ENCODE measurements around the gene PBX2. TPM values are rescaled to one million over a fixed set of nuclear protein-coding genes. Genes with fewer than 3 reads are reported as not detected.

Gene PBX2
- total RNA-seq, 1 experiment from 2014 or later: 130 TPM

DNA sequence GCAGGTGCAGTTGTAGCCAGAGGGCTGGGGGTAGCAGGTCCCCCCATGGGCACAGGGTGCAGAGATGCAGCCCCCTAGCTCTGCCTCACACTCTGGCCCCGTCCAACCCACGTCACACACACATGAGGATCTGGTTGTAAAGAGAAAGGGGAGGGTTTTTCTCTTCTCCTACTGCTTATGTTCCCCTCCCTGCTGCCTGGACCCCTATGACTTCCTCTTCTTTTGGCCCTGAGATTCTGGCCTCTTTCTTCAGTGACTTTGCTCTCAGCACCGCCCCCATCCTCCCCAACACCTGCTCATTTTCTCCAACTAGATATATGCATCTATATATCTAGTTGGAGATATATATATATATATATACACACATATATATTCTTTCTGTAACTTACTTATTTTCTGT lies 24.1 kb upstream of the PBX2 start:
- Mint-ChIP-seq H3K36me3 (no peaks in the 10 kb centered on the region), H3K4me1 (no peaks in the 10 kb centered on the region), H3K27ac (no peak overlapping the region), H3K27me3 (ENCODE audit: low read depth) (peaks cover 3% of the 10 kb centered on the region; the same call in 1 of the 2 replicates), H3K9me3 (no peaks in the 10 kb centered on the region), H3K4me3 (no peak overlapping the region)
- ChIA-PET CTCF (no interaction called here), POLR2A (no interaction called here)
- TF ChIP-seq SMAD3 (CRISPR knock-in tag; IDR thresholded peaks at IDR 0.05; ENCODE audit: borderline replicate concordance) (no peak), ATF1 (CRISPR knock-in tag; IDR thresholded peaks at IDR 0.05) (no peak), KAT7 (CRISPR knock-in tag; IDR thresholded peaks at IDR 0.05; ENCODE audit: borderline replicate concordance) (no peak), CBFB (CRISPR knock-in tag; IDR thresholded peaks at IDR 0.05; ENCODE audit: low read depth) (no peak)
- TF ChIP-seq, protein P1, sequence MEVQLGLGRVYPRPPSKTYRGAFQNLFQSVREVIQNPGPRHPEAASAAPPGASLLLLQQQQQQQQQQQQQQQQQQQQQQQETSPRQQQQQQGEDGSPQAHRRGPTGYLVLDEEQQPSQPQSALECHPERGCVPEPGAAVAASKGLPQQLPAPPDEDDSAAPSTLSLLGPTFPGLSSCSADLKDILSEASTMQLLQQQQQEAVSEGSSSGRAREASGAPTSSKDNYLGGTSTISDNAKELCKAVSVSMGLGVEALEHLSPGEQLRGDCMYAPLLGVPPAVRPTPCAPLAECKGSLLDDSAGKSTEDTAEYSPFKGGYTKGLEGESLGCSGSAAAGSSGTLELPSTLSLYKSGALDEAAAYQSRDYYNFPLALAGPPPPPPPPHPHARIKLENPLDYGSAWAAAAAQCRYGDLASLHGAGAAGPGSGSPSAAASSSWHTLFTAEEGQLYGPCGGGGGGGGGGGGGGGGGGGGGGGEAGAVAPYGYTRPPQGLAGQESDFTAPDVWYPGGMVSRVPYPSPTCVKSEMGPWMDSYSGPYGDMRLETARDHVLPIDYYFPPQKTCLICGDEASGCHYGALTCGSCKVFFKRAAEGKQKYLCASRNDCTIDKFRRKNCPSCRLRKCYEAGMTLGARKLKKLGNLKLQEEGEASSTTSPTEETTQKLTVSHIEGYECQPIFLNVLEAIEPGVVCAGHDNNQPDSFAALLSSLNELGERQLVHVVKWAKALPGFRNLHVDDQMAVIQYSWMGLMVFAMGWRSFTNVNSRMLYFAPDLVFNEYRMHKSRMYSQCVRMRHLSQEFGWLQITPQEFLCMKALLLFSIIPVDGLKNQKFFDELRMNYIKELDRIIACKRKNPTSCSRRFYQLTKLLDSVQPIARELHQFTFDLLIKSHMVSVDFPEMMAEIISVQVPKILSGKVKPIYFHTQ (CRISPR knock-in tag; IDR thresholded peaks at IDR 0.05): no peak
- TF ChIP-seq, protein P2, sequence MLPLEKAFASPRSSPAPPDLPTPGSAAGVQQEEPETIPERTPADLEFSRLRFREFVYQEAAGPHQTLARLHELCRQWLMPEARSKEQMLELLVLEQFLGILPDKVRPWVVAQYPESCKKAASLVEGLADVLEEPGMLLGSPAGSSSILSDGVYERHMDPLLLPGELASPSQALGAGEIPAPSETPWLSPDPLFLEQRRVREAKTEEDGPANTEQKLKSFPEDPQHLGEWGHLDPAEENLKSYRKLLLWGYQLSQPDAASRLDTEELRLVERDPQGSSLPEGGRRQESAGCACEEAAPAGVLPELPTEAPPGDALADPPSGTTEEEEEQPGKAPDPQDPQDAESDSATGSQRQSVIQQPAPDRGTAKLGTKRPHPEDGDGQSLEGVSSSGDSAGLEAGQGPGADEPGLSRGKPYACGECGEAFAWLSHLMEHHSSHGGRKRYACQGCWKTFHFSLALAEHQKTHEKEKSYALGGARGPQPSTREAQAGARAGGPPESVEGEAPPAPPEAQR (CRISPR knock-in tag; IDR thresholded peaks at IDR 0.05): no peak
- TF ChIP-seq, protein P3, sequence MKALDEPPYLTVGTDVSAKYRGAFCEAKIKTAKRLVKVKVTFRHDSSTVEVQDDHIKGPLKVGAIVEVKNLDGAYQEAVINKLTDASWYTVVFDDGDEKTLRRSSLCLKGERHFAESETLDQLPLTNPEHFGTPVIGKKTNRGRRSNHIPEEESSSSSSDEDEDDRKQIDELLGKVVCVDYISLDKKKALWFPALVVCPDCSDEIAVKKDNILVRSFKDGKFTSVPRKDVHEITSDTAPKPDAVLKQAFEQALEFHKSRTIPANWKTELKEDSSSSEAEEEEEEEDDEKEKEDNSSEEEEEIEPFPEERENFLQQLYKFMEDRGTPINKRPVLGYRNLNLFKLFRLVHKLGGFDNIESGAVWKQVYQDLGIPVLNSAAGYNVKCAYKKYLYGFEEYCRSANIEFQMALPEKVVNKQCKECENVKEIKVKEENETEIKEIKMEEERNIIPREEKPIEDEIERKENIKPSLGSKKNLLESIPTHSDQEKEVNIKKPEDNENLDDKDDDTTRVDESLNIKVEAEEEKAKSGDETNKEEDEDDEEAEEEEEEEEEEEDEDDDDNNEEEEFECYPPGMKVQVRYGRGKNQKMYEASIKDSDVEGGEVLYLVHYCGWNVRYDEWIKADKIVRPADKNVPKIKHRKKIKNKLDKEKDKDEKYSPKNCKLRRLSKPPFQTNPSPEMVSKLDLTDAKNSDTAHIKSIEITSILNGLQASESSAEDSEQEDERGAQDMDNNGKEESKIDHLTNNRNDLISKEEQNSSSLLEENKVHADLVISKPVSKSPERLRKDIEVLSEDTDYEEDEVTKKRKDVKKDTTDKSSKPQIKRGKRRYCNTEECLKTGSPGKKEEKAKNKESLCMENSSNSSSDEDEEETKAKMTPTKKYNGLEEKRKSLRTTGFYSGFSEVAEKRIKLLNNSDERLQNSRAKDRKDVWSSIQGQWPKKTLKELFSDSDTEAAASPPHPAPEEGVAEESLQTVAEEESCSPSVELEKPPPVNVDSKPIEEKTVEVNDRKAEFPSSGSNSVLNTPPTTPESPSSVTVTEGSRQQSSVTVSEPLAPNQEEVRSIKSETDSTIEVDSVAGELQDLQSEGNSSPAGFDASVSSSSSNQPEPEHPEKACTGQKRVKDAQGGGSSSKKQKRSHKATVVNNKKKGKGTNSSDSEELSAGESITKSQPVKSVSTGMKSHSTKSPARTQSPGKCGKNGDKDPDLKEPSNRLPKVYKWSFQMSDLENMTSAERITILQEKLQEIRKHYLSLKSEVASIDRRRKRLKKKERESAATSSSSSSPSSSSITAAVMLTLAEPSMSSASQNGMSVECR (CRISPR knock-in tag; IDR thresholded peaks at IDR 0.05; ENCODE audit: borderline replicate concordance): no peak
- ATAC-seq (no peak), DNase-seq (ENCODE audit: low spot score) (no peak)

DNA sequence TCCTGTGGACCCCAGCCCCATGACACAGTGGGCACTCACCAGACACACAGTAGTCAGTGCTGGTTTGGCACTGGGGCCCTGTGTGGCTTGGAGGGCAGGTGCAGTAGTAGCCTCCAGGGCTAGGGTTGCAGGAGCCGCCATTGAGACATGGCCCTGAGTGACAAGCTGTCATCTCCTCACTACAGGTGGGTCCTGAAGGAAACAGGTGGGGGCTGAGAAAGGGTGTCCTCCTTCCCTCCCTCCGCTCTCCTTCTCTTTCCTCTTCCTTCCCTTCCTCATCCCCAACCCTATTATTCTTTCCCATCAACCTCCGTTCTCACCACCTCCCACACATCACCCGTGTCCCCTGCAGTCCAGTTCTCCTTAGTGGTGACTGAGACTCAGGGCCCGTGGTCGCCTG lies 23.6 kb upstream of the PBX2 start:
- H3K27me3 Mint-ChIP-seq (ENCODE audit: low read depth): peaks cover 3% of the 10 kb centered on the region; the same call in 1 of the 2 replicates
- no peaks in the 10 kb centered on the region for H3K9me3 Mint-ChIP-seq
- no peaks in the 10 kb centered on the region for H3K4me1 Mint-ChIP-seq
- DNase-seq (ENCODE audit: low spot score) (no peak), ATAC-seq (no peak)
- ChIA-PET POLR2A (no interaction called here), CTCF (interaction anchor here (1.6 kb wide), 1 partner anchor 18 kb away, joined by 5 read pairs; no protein-coding TSS in a partner anchor)
- H3K27ac Mint-ChIP-seq: no peak overlapping the region
- H3K36me3 Mint-ChIP-seq: no peaks in the 10 kb centered on the region
- H3K4me3 Mint-ChIP-seq: no peak overlapping the region
- TF ChIP-seq RORB (CRISPR knock-in tag; IDR thresholded peaks at IDR 0.05) (no peak), NFE2L1 (CRISPR knock-in tag; IDR thresholded peaks at IDR 0.05) (no peak), NR3C1 (CRISPR knock-in tag; conservative IDR thresholded peaks at IDR 0.05; ENCODE audit: low read depth) (no peak), ZNF317 (CRISPR knock-in tag; IDR thresholded peaks at IDR 0.05; ENCODE audit: borderline replicate concordance, low read depth) (no peak), HMGA2 (CRISPR knock-in tag; IDR thresholded peaks at IDR 0.05) (no peak), EMX1 (CRISPR knock-in tag; IDR thresholded peaks at IDR 0.05) (no peak)
- TF ChIP-seq, protein P4, sequence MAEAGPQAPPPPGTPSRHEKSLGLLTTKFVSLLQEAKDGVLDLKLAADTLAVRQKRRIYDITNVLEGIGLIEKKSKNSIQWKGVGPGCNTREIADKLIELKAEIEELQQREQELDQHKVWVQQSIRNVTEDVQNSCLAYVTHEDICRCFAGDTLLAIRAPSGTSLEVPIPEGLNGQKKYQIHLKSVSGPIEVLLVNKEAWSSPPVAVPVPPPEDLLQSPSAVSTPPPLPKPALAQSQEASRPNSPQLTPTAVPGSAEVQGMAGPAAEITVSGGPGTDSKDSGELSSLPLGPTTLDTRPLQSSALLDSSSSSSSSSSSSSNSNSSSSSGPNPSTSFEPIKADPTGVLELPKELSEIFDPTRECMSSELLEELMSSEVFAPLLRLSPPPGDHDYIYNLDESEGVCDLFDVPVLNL (CRISPR knock-in tag; IDR thresholded peaks at IDR 0.05; ENCODE audit: borderline replicate concordance, low read depth): no peak
- TF ChIP-seq, protein P5, sequence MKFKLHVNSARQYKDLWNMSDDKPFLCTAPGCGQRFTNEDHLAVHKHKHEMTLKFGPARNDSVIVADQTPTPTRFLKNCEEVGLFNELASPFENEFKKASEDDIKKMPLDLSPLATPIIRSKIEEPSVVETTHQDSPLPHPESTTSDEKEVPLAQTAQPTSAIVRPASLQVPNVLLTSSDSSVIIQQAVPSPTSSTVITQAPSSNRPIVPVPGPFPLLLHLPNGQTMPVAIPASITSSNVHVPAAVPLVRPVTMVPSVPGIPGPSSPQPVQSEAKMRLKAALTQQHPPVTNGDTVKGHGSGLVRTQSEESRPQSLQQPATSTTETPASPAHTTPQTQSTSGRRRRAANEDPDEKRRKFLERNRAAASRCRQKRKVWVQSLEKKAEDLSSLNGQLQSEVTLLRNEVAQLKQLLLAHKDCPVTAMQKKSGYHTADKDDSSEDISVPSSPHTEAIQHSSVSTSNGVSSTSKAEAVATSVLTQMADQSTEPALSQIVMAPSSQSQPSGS (CRISPR knock-in tag; IDR thresholded peaks at IDR 0.05; ENCODE audit: borderline replicate concordance, low read depth): no peak
- TF ChIP-seq, protein P2 (CRISPR knock-in tag; IDR thresholded peaks at IDR 0.05): no peak
- TF ChIP-seq, protein P6, sequence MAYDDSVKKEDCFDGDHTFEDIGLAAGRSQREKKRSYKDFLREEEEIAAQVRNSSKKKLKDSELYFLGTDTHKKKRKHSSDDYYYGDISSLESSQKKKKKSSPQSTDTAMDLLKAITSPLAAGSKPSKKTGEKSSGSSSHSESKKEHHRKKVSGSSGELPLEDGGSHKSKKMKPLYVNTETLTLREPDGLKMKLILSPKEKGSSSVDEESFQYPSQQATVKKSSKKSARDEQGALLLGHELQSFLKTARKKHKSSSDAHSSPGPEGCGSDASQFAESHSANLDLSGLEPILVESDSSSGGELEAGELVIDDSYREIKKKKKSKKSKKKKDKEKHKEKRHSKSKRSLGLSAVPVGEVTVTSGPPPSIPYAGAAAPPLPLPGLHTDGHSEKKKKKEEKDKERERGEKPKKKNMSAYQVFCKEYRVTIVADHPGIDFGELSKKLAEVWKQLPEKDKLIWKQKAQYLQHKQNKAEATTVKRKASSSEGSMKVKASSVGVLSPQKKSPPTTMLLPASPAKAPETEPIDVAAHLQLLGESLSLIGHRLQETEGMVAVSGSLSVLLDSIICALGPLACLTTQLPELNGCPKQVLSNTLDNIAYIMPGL (CRISPR knock-in tag; IDR thresholded peaks at IDR 0.05): no peak
